H9 (cell line): ENCODE measurements around the gene GABRB3. TPM values are rescaled to one million over a fixed set of nuclear protein-coding genes. Genes with fewer than 3 reads are reported as not detected.

Source experiments
- DNase-seq: peaks from one replicate; pipeline ENCODE4 v3.0.0-alpha.2; 2017
- H2AFZ ChIP-seq: one replicate; pipeline ENCODE4 v1.6.1; 2013; ENCODE audit warnings: mild to moderate bottlenecking, low read length, control low read depth, moderate library complexity
- H2AK5ac ChIP-seq: 2 replicates; pipeline ENCODE4 v1.6.1; 2013; ENCODE audit warnings: low read length, control low read depth, mixed read lengths; ENCODE audit not compliant: insufficient read length
- H2BK120ac ChIP-seq: one replicate; pipeline ENCODE4 v1.6.1; 2013; ENCODE audit warnings: low read depth, mild to moderate bottlenecking, low read length, control low read depth, inconsistent platforms; ENCODE audit not compliant: poor library complexity, severe bottlenecking
- H2BK12ac ChIP-seq: 2 replicates; pipeline ENCODE4 v1.6.1; 2013; ENCODE audit warnings: low read length, control low read depth, mixed read lengths, low read depth; ENCODE audit not compliant: insufficient read length
- H2BK15ac ChIP-seq: 2 replicates; pipeline ENCODE4 v1.6.1; 2013; ENCODE audit warnings: low read depth, low read length, control low read depth
- H2BK20ac ChIP-seq: one replicate; pipeline ENCODE4 v1.6.1; 2013; ENCODE audit warnings: low read depth, mild to moderate bottlenecking, low read length, control low read depth, inconsistent platforms; ENCODE audit not compliant: poor library complexity, severe bottlenecking
- H2BK5ac ChIP-seq: 2 replicates; pipeline ENCODE4 v1.6.1; 2013; ENCODE audit warnings: low read length, control low read depth, mixed read lengths; ENCODE audit not compliant: insufficient read length
- H3K14ac ChIP-seq: 2 replicates; pipeline ENCODE4 v1.6.1; 2013; ENCODE audit warnings: low read length, control low read depth; ENCODE audit not compliant: insufficient read depth
- H3K18ac ChIP-seq: 2 replicates; pipeline ENCODE4 v1.6.1; 2013; ENCODE audit warnings: low read depth, mild to moderate bottlenecking, mixed read lengths, low read length, control low read depth; ENCODE audit not compliant: insufficient read length
- H3K23ac ChIP-seq: 2 replicates; pipeline ENCODE4 v1.6.1; 2013; ENCODE audit warnings: low read length, control low read depth, mixed read lengths, low read depth; ENCODE audit not compliant: insufficient read length
- H3K23me2 ChIP-seq: 2 replicates; pipeline ENCODE4 v1.6.1; 2013; ENCODE audit warnings: low read depth, mild to moderate bottlenecking, mixed read lengths, low read length, control low read depth; ENCODE audit not compliant: insufficient read length, poor library complexity, severe bottlenecking
- H3K27ac ChIP-seq: 2 replicates; pipeline ENCODE4 v1.5.1; 2013; ENCODE audit warnings: low read length, control low read depth, mixed read lengths, low read depth; ENCODE audit not compliant: insufficient read length
- H3K27me3 ChIP-seq: 2 replicates; pipeline ENCODE4 v1.6.1; 2013; ENCODE audit warnings: low read length, control low read depth, inconsistent platforms; ENCODE audit not compliant: insufficient read depth
- H3K4ac ChIP-seq: 2 replicates; pipeline ENCODE4 v1.6.1; 2013; ENCODE audit warnings: low read depth, mild to moderate bottlenecking, control low read depth, inconsistent platforms, low read length, moderate library complexity
- H3K4me1 ChIP-seq: 2 replicates; pipeline ENCODE4 v1.6.1; 2013; ENCODE audit warnings: low read length, control low read depth, inconsistent platforms; ENCODE audit not compliant: insufficient read depth
- H3K4me2 ChIP-seq: 2 replicates; pipeline ENCODE4 v1.6.1; 2013; ENCODE audit warnings: low read length, control low read depth, mixed read lengths; ENCODE audit not compliant: insufficient read length, insufficient read depth
- H3K56ac ChIP-seq: 2 replicates; pipeline ENCODE4 v1.6.1; 2013; ENCODE audit warnings: low read depth, mild to moderate bottlenecking, mixed read lengths, low read length, control low read depth; ENCODE audit not compliant: insufficient read length
- H3K79me1 ChIP-seq: 2 replicates; pipeline ENCODE4 v1.6.1; 2013; ENCODE audit warnings: low read depth, mild to moderate bottlenecking, moderate library complexity, low read length, control low read depth, inconsistent platforms; ENCODE audit not compliant: insufficient read depth, poor library complexity, severe bottlenecking
- H3K79me2 ChIP-seq: 2 replicates; pipeline ENCODE4 v1.6.1; 2013; ENCODE audit warnings: low read length, control low read depth, inconsistent platforms; ENCODE audit not compliant: insufficient read depth
- H3K9ac ChIP-seq: 2 replicates; pipeline ENCODE4 v1.6.1; 2013; ENCODE audit warnings: low read length, control low read depth, mixed read lengths; ENCODE audit not compliant: insufficient read length; ENCODE audit errors: extremely low read depth
- H3K9me3 ChIP-seq: one replicate; pipeline ENCODE4 v1.6.1; 2013; ENCODE audit warnings: low read depth, low read length, inconsistent platforms; ENCODE audit not compliant: control insufficient read depth
- H3T11ph ChIP-seq: one replicate; pipeline ENCODE4 v1.6.1; 2013; ENCODE audit warnings: mild to moderate bottlenecking, low read length, control low read depth, inconsistent platforms
- H4K20me1 ChIP-seq: one replicate; pipeline ENCODE4 v1.6.1; 2013; ENCODE audit not compliant: control insufficient read depth, insufficient read length, insufficient read depth
- H4K5ac ChIP-seq: 2 replicates; pipeline ENCODE4 v1.6.1; 2013; ENCODE audit warnings: low read depth, mild to moderate bottlenecking, mixed read lengths, low read length, control low read depth; ENCODE audit not compliant: insufficient read length
- H4K8ac ChIP-seq: replicated peaks from 2 replicates; pipeline ENCODE4 v1.6.1; 2013; ENCODE audit warnings: low read length, control low read depth, mixed read lengths, low read depth; ENCODE audit not compliant: insufficient read length
- H4K91ac ChIP-seq: 2 replicates; pipeline ENCODE4 v1.6.1; 2013; ENCODE audit warnings: low read depth, mild to moderate bottlenecking, moderate library complexity, mixed read lengths, low read length, control low read depth; ENCODE audit not compliant: insufficient read length
- H3K27ac Mint-ChIP-seq, 3 experiments: 2 replicates in 2 of 3; 3 replicates in 1 of 3; pipeline ENCODE4 v1.8.0; 2020 to 2021; ENCODE audit warnings: mixed read lengths in 3 of 3, mild to moderate bottlenecking in 1 of 3, moderate library complexity in 1 of 3
- H3K27me3 Mint-ChIP-seq: 2 replicates; pipeline ENCODE4 v1.8.0; 2021; ENCODE audit warnings: low read depth, mild to moderate bottlenecking, moderate library complexity, mixed read lengths
- H3K36me3 Mint-ChIP-seq, 3 experiments: 2 replicates in 2 of 3; 3 replicates in 1 of 3; pipeline ENCODE4 v1.8.0; 2020 to 2021; ENCODE audit warnings: low read depth in 3 of 3, mixed read lengths in 3 of 3; ENCODE audit not compliant: insufficient read depth in 1 of 3
- H3K4me1 Mint-ChIP-seq, 2 experiments: 2 replicates each; pipeline ENCODE4 v1.8.0; 2020; ENCODE audit warnings: mixed read lengths in 2 of 2
- H3K4me3 Mint-ChIP-seq, 2 experiments: 2 replicates in 1 of 2; 3 replicates in 1 of 2; pipeline ENCODE4 v1.8.0; 2020 to 2021; ENCODE audit warnings: mild to moderate bottlenecking in 2 of 2, mixed read lengths in 2 of 2, moderate library complexity in 1 of 2
- H3K9me3 Mint-ChIP-seq, 2 experiments: 2 replicates in 1 of 2; 3 replicates in 1 of 2; pipeline ENCODE4 v1.8.0; 2020; ENCODE audit warnings: mild to moderate bottlenecking in 2 of 2, mixed read lengths in 2 of 2, moderate library complexity in 1 of 2
- WGBS: extraction: QIAGEN DNeasy Blood & Tissue Kit; methylation state at CpG from one replicate; pipeline ENCODE4 v1.1.7; 2013; ENCODE audit warnings: missing lambda C conversion rate, low lambda C conversion rate, mixed read lengths; ENCODE audit not compliant: insufficient read length; ENCODE audit errors: extremely low coverage; 5-methylcytosine and 5-hydroxymethylcytosine counted together
- total RNA-seq: library from RNA; stranded (reverse); gene quantifications from 2 replicates; pipeline ENCODE4 v1.2.1, GENCODE V29; 2021
- TF ChIP-seq, protein P1 (sequence below): fragments of 200-600 bp; sonication (generic); conservative IDR thresholded peaks from 3 replicates; pipeline ENCODE4 v1.8.0; 2021; ENCODE audit warnings: antibody characterized with exemption, mild to moderate bottlenecking

Gene GABRB3
- total RNA-seq, 1 experiment from 2014 or later: 98.2 TPM

DNA sequence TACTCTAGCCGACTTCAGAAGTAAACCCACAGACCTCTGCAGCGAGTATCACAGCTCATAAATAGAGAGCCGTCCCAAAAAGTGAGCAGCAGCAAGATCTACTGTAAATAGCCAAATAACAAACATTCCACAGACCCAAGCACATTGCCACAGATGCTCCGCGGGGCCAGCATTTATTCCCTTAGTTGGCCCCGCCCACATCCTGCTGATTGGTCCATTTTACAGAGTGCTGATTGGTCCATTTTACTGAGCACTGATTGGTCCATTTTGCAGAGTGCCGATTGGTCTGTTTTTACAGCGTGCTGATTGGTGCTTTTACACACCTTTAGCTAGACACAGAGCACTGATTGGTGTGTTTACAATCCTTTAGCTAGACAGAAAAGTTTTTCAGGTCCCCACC is 17.3 kb upstream of the GABRB3 start:
- TF ChIP-seq, protein P1, sequence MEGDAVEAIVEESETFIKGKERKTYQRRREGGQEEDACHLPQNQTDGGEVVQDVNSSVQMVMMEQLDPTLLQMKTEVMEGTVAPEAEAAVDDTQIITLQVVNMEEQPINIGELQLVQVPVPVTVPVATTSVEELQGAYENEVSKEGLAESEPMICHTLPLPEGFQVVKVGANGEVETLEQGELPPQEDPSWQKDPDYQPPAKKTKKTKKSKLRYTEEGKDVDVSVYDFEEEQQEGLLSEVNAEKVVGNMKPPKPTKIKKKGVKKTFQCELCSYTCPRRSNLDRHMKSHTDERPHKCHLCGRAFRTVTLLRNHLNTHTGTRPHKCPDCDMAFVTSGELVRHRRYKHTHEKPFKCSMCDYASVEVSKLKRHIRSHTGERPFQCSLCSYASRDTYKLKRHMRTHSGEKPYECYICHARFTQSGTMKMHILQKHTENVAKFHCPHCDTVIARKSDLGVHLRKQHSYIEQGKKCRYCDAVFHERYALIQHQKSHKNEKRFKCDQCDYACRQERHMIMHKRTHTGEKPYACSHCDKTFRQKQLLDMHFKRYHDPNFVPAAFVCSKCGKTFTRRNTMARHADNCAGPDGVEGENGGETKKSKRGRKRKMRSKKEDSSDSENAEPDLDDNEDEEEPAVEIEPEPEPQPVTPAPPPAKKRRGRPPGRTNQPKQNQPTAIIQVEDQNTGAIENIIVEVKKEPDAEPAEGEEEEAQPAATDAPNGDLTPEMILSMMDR: no peak
- no peak overlapping the region for H3K56ac ChIP-seq
- H3K27me3 Mint-ChIP-seq: no peaks in the 10 kb centered on the region
- no peak overlapping the region for H2BK20ac ChIP-seq
- H2BK5ac ChIP-seq: no peak overlapping the region
- no peak overlapping the region for H3K4me3 Mint-ChIP-seq
- no peaks in the 10 kb centered on the region for H3K79me2 ChIP-seq
- no peak overlapping the region for H3K23ac ChIP-seq
- no peak overlapping the region for H2BK12ac ChIP-seq
- no peak overlapping the region for H3K4me2 ChIP-seq
- no CpG with 5 or more reads among the region's 8 CpGs for WGBS
- peak overlapping the region in 1 of 3 experiments; percentile 16; a peak in 1 of 7 replicates for H3K27ac Mint-ChIP-seq
- peaks cover 7 to 8% of the 10 kb centered on the region in 2 experiments for H3K4me1 Mint-ChIP-seq
- no peak overlapping the region for H3K9ac ChIP-seq
- H4K5ac ChIP-seq: no peak overlapping the region
- H3K27ac ChIP-seq: no peak overlapping the region
- H3K4ac ChIP-seq: no peak overlapping the region
- H3K36me3 Mint-ChIP-seq: peaks cover 4 to 17% (median 5%) of the 10 kb centered on the region in 3 experiments; a peak in 4 of 7 replicates
- H3K23me2 ChIP-seq: no peaks in the 10 kb centered on the region
- no peak overlapping the region for H2BK15ac ChIP-seq
- H2AFZ ChIP-seq: no peak overlapping the region
- no peaks in the 10 kb centered on the region for H3K27me3 ChIP-seq
- no peak for DNase-seq
- H2AK5ac ChIP-seq: no peak overlapping the region
- H4K91ac ChIP-seq: no peak overlapping the region
- peaks cover 10% of the 10 kb centered on the region in 2 experiments for H3K9me3 Mint-ChIP-seq
- no peak overlapping the region for H2BK120ac ChIP-seq
- no peak overlapping the region for H3T11ph ChIP-seq
- H4K20me1 ChIP-seq: no peaks in the 10 kb centered on the region
- H3K79me1 ChIP-seq: no peaks in the 10 kb centered on the region
- H3K4me1 ChIP-seq: no peaks in the 10 kb centered on the region
- H4K8ac ChIP-seq: no peak overlapping the region
- H3K18ac ChIP-seq: no peak overlapping the region
- H3K14ac ChIP-seq: no peak overlapping the region
- H3K9me3 ChIP-seq: no peaks in the 10 kb centered on the region
